ENCODE data around the gene PRKCA. TPM values are rescaled to one million over a fixed set of nuclear protein-coding genes. Genes with fewer than 3 reads are reported as not detected.

Gene PRKCA
- total and polyA plus RNA-seq, 2 experiments from 2014 or later: 6.4 to 35.4 TPM

DNA sequence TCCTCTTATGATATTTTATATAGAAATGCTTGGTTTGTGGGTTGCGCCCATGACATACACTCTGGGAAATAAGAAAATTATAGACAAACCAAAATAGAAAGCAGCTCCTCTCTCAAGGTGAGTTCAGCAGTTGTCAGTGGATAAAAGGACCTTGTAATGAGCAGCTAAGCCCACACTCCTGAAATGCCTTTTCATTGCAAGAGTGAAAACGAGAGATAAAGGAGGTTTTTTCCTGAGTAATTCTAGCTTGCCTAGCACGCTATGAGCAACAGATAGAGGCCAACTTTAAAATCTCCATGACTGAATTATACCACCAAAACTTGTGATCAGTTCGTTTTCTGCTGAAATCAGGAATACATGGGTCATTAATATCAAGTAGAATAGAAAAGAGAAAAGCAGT, 270.7 kb downstream of the PRKCA start:
- TF ChIP-seq POLR2AphosphoS5 (IDR thresholded peaks at IDR 0.05; ENCODE audit: low read depth) (no peak), CREB1 (CRISPR knock-in tag; IDR thresholded peaks at IDR 0.05; ENCODE audit: low read depth) (no peak), NANOG (IDR thresholded peaks at IDR 0.05; ENCODE audit: borderline replicate concordance) (no peak), REST (IDR thresholded peaks at IDR 0.05; ENCODE audit: unreplicated experiment) (no peak), EZH2phosphoT487 (IDR thresholded peaks at IDR 0.05; ENCODE audit: unreplicated experiment) (no peak), ZNF331 (CRISPR knock-in tag; IDR thresholded peaks at IDR 0.05; ENCODE audit: low read depth) (no peak), STAT1 (IDR thresholded peaks at IDR 0.05; ENCODE audit: unreplicated experiment) (no peak), JUNB (IDR thresholded peaks at IDR 0.05; ENCODE audit: unreplicated experiment) (no peak), ETS1 (IDR thresholded peaks at IDR 0.05) (no peak)
- TF ChIP-seq, protein P1, sequence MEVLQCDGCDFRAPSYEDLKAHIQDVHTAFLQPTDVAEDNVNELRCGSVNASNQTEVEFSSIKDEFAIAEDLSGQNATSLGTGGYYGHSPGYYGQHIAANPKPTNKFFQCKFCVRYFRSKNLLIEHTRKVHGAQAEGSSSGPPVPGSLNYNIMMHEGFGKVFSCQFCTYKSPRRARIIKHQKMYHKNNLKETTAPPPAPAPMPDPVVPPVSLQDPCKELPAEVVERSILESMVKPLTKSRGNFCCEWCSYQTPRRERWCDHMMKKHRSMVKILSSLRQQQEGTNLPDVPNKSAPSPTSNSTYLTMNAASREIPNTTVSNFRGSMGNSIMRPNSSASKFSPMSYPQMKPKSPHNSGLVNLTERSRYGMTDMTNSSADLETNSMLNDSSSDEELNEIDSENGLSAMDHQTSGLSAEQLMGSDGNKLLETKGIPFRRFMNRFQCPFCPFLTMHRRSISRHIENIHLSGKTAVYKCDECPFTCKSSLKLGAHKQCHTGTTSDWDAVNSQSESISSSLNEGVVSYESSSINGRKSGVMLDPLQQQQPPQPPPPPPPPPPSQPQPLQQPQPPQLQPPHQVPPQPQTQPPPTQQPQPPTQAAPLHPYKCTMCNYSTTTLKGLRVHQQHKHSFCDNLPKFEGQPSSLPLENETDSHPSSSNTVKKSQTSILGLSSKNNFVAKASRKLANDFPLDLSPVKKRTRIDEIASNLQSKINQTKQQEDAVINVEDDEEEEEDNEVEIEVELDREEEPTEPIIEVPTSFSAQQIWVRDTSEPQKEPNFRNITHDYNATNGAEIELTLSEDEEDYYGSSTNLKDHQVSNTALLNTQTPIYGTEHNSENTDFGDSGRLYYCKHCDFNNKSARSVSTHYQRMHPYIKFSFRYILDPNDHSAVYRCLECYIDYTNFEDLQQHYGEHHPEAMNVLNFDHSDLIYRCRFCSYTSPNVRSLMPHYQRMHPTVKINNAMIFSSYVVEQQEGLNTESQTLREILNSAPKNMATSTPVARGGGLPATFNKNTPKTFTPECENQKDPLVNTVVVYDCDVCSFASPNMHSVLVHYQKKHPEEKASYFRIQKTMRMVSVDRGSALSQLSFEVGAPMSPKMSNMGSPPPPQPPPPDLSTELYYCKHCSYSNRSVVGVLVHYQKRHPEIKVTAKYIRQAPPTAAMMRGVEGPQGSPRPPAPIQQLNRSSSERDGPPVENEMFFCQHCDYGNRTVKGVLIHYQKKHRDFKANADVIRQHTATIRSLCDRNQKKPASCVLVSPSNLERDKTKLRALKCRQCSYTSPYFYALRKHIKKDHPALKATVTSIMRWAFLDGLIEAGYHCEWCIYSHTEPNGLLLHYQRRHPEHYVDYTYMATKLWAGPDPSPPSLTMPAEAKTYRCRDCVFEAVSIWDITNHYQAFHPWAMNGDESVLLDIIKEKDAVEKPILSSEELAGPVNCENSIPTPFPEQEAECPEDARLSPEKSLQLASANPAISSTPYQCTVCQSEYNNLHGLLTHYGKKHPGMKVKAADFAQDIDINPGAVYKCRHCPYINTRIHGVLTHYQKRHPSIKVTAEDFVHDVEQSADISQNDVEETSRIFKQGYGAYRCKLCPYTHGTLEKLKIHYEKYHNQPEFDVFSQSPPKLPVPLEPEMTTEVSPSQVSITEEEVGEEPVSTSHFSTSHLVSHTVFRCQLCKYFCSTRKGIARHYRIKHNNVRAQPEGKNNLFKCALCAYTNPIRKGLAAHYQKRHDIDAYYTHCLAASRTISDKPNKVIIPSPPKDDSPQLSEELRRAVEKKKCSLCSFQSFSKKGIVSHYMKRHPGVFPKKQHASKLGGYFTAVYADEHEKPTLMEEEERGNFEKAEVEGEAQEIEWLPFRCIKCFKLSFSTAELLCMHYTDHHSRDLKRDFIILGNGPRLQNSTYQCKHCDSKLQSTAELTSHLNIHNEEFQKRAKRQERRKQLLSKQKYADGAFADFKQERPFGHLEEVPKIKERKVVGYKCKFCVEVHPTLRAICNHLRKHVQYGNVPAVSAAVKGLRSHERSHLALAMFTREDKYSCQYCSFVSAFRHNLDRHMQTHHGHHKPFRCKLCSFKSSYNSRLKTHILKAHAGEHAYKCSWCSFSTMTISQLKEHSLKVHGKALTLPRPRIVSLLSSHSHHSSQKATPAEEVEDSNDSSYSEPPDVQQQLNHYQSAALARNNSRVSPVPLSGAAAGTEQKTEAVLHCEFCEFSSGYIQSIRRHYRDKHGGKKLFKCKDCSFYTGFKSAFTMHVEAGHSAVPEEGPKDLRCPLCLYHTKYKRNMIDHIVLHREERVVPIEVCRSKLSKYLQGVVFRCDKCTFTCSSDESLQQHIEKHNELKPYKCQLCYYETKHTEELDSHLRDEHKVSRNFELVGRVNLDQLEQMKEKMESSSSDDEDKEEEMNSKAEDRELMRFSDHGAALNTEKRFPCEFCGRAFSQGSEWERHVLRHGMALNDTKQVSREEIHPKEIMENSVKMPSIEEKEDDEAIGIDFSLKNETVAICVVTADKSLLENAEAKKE (CRISPR knock-in tag; IDR thresholded peaks at IDR 0.05): no peak
- Histone ChIP-seq H3K4me2 (no peak overlapping the region), H3K79me2 (replicated peaks; ENCODE audit: insufficient read depth) (no peaks in the 10 kb centered on the region), H3K4me1 (ENCODE audit: insufficient read depth) (peaks cover 12% of the 10 kb centered on the region), H2AFZ (no peak overlapping the region), H3F3A (replicated peaks; ENCODE audit: low read depth) (no peaks in the 10 kb centered on the region), H4K20me1 (replicated peaks; ENCODE audit: insufficient read depth) (no peaks in the 10 kb centered on the region), H3K4me3 (no peak overlapping the region), H3K9me2 (ENCODE audit: insufficient read depth) (no peaks in the 10 kb centered on the region), H3K36me3 (ENCODE audit: insufficient read depth) (no peaks in the 10 kb centered on the region), H3K27me3 (ENCODE audit: insufficient read depth) (no peaks in the 10 kb centered on the region), H3K27ac (ENCODE audit: low read depth) (no peak overlapping the region)
- Mint-ChIP-seq H3K9me3 (no peaks in the 10 kb centered on the region; the same call in 2 of the 3 replicates), H3K27me3 (ENCODE audit: insufficient read depth, low read depth, poor library complexity) (no peaks in the 10 kb centered on the region), H3K4me1 (peaks cover 18% of the 10 kb centered on the region), H3K27ac (no peak overlapping the region), H3K4me3 (no peak overlapping the region), H3K36me3 (ENCODE audit: low read depth) (peaks cover 2% of the 10 kb centered on the region; the same call in 1 of the 3 replicates)
- DNase-seq (ENCODE audit: low spot score): no peak
- ATAC-seq: no peak
